ENCODE data around the gene RSPH4A. TPM values are rescaled to one million over a fixed set of nuclear protein-coding genes. Genes with fewer than 3 reads are reported as not detected.
A peak's percentile ranks its signal among the peaks of the same experiment; 100 is the strongest.

Gene RSPH4A
- total RNA-seq, 1 experiment from 2014 or later, result 0.04 TPM

DNA sequence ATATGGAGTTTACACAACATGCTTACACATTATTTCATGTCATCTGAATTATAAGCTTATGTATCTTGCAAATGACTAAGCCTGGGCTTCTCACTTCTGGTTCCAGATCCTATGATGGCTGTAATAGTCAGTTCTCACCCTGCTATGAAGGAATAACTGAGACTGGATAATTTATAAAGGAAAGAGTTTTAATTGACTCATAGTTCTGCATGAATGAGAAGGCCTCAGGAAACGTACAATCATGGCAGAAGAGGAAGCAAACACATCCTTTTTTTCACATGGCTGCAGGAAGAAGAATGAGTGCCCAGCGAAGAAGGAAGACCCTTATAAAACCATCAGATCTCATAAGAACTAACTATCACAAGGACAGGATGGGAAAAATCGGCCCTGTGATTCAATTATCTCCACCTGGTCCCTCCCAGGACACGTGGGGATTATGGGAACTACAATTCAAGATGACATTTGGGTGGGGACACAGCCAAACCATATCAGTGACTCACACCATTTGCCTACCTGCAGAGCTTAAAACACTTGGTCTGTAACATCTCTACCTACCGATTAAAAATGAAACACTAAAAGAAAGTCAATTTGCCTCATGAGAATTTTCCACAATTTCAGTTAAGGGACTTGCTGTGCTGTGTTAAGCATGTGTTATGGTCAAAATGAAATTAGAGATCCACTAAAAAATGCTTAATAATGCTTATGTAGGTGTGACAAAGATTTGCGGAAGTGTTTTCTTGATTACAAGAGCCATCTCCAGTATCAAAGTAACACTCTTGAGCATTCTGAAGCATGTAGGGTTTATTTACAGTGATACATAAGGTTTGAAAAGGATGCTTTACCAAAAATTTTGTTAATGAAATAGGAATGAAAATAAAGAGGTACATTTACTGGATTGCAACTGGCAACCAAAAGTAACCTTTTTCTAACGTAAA lies 47.2 kb upstream of the RSPH4A start:
- BruUV-seq (replicated peaks), result no TSS peak
- no peak for TF ChIP-seq EZH2 (IDR thresholded peaks at IDR 0.05; ENCODE audit: low read length, unreplicated experiment)
- no peak for TF ChIP-seq EZH2phosphoT487 (IDR thresholded peaks at IDR 0.05; ENCODE audit: borderline replicate concordance, low read length)
- TF ChIP-seq, protein P1, sequence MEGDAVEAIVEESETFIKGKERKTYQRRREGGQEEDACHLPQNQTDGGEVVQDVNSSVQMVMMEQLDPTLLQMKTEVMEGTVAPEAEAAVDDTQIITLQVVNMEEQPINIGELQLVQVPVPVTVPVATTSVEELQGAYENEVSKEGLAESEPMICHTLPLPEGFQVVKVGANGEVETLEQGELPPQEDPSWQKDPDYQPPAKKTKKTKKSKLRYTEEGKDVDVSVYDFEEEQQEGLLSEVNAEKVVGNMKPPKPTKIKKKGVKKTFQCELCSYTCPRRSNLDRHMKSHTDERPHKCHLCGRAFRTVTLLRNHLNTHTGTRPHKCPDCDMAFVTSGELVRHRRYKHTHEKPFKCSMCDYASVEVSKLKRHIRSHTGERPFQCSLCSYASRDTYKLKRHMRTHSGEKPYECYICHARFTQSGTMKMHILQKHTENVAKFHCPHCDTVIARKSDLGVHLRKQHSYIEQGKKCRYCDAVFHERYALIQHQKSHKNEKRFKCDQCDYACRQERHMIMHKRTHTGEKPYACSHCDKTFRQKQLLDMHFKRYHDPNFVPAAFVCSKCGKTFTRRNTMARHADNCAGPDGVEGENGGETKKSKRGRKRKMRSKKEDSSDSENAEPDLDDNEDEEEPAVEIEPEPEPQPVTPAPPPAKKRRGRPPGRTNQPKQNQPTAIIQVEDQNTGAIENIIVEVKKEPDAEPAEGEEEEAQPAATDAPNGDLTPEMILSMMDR (conservative IDR thresholded peaks at IDR 0.05; ENCODE audit: low read depth, low read length), result no peak
- no peak for ATAC-seq

DNA sequence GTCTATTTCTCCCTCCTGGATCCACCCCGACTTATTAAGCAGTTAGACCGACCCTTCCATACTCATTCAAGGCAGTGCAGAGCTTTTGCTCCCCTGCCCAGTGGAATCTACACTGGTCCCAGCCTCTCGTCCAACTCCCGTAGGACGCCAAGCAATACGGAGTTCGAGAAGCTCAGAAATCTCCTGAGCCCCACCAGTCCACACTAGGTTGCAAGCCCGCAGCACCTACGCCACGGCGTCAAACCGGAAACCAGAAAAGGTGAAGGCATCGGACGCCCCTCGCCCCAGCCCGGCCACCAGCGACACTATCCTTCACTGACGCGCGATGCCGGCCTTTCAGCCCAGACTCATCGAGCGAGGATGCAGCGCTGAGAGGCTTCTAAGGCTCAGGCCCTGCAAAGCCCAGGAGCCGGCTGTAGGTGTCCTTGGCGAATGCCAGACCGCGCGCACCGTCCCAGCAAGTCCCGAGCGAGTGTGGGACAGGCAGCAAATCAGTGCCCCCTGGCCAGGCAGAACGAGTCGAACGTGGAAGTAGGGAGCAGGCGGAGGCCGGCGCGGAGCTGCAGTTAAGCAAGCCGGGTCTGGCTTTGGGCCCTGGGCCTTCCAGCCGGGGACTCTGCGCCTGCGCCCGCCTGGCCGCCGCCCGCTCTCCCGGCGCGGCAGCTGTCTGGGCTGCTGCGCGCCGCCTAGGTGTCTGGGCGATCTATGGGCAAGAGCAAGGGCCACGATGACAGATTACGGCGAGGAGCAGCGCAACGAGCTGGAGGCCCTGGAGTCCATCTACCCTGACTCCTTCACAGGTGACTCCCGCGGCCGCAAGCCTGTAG lies 45.2 kb upstream of the RSPH4A start, which contains the start of gene RWDD1:
Gene RWDD1, plus strand, starts transcription at position 649 of the 827 bp plus-strand sequence. Its CDS starts 79 bp downstream, at position 728.
- H3K9ac ChIP-seq (ENCODE audit: low read length), result peak within 1 kb of the TSS; percentile 95
- peak within 1 kb of the TSS; percentile 97 for H3K4me2 ChIP-seq (ENCODE audit: low read length)
- 0 out of 2 replicates have a peak, but pooled peaks cover 3% of the 10 kb centered on the region for H4K20me1 ChIP-seq (ENCODE audit: low read length)
- no peaks in the 10 kb centered on the region for H3K36me3 ChIP-seq (ENCODE audit: low read depth, low read length)
- peak within 1 kb of the TSS; percentile 53 for H3K27ac ChIP-seq (ENCODE audit: low read length)
- peak; percentile 93 for DNase-seq
- H2AFZ ChIP-seq (ENCODE audit: low read length), result peak within 1 kb of the TSS; percentile 86
- H3K4me3 ChIP-seq (ENCODE audit: low read length), result peak within 1 kb of the TSS; percentile 98
- H3F3A ChIP-seq (ENCODE audit: low read length, unreplicated experiment), result no peaks in the 10 kb centered on the region
- H3K9me2 ChIP-seq (replicated peaks; ENCODE audit: low read length), result no peaks in the 10 kb centered on the region
- intact Hi-C loops (cut with micrococcal nuclease), result loop anchor here (2.0 kb wide), 1 partner anchor 46 kb away; the partner anchor contains the start of gene RSPH4A
- ChIA-PET POLR2A (ENCODE audit: unreplicated experiment) (interaction anchor here (0.5 to 0.6 kb wide), 2 partner anchors 294 to 316 kb away, joined by 3 to 4 read pairs; no protein-coding TSS in a partner anchor), CTCF (no interaction called here)
- BruUV-seq (replicated peaks), result no TSS peak
- no peak for TF ChIP-seq EZH2phosphoT487 (IDR thresholded peaks at IDR 0.05; ENCODE audit: borderline replicate concordance, low read length)
- TF ChIP-seq, protein P1 (conservative IDR thresholded peaks at IDR 0.05; ENCODE audit: low read depth, low read length), result no peak
- H3K79me2 ChIP-seq (ENCODE audit: low read length), result peaks cover 59% of the 10 kb centered on the region
- peak; percentile 96 for ATAC-seq
- H3K4me1 ChIP-seq (ENCODE audit: insufficient read depth, low read length), result peaks cover 17% of the 10 kb centered on the region
- no peaks in the 10 kb centered on the region for H3K9me3 ChIP-seq (ENCODE audit: low read length)
- no peaks in the 10 kb centered on the region for H3K27me3 ChIP-seq (ENCODE audit: low read length)

More for the DNA sequence above, 47.2 kb upstream of the RSPH4A start:
- Histone ChIP-seq H2AFZ (ENCODE audit: low read length) (no peak overlapping the region), H3F3A (ENCODE audit: low read length, unreplicated experiment) (no peaks in the 10 kb centered on the region), H3K79me2 (ENCODE audit: low read length) (peaks cover 42% of the 10 kb centered on the region), H3K4me3 (ENCODE audit: low read length) (no peak overlapping the region), H3K27me3 (ENCODE audit: low read length) (no peaks in the 10 kb centered on the region), H3K4me2 (ENCODE audit: low read length) (0 out of 2 replicates have a peak overlapping the region, but pooled peaks have one; percentile 97), H3K9me3 (ENCODE audit: low read length) (no peaks in the 10 kb centered on the region), H3K4me1 (ENCODE audit: insufficient read depth, low read length) (peaks cover 17% of the 10 kb centered on the region), H3K9me2 (replicated peaks; ENCODE audit: low read length) (no peaks in the 10 kb centered on the region), H3K27ac (ENCODE audit: low read length) (no peak overlapping the region), H3K9ac (ENCODE audit: low read length) (no peak overlapping the region), H4K20me1 (ENCODE audit: low read length) (0 out of 2 replicates have a peak, but pooled peaks cover 3% of the 10 kb centered on the region), H3K36me3 (ENCODE audit: low read depth, low read length) (no peaks in the 10 kb centered on the region)
- POLR2A ChIA-PET (ENCODE audit: unreplicated experiment), result no interaction called here
- intact Hi-C loops (cut with micrococcal nuclease), result no loop called here
- CTCF ChIA-PET, result no interaction called here
- DNase-seq, result no peak

Measured in PC-3 (cell line).